GM21526 (cell line): ENCODE results near the gene DYSF.

Experiments used
- ATAC-seq: cut with Tn5 transposase; IDR thresholded peaks from one replicate; pipeline ENCODE4 v1.9.1; 2021; ENCODE audit warnings: moderate library complexity; ENCODE audit not compliant: unreplicated experiment, low FRiP score

Gene DYSF

GRCh38 chr2:71684226-71685072, 231.1 kb downstream of the DYSF start:
- no peak for ATAC-seq

DNA sequence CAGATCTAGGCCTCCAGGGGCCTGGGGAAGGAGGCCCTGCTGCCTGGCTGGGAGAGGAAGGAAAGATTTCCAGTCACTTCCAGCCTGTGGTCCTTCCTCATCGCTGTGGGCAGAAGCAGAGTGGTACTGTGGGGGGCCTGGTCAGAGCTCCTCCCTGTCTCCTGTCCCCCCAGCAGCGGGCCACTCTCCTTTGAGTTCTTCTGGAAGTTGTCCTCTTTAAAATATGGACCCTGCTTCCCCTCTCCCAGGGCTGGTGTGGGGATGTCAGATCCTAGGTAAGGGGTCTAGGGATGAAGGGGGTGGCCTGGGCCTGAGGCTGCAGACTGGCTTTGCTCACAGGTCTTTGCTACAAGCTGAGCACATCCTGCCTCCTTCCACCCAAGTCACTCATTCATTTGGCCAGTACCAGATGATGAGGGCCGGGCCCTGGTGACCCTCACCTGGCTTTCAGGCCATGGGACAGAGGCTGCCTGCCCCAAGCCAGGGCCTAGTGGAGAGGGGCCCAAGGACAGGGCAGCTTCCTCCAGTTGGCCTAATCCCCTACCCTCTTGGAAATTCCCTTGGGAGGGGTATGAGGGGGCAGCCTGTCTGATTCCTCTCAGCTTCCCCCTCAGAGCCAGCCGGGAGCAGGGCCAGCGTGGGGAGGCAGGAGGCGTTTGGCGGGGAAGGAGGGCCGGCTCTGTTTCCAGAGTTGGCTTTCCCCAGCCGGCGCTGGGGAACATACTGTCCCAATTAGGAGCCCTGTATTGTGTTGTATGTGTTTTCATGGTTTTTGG, 231.9 kb downstream of the DYSF start:
- ATAC-seq, result no peak

GRCh38 chr2:71685941-71686611, 232.7 kb downstream of the DYSF start:
- ATAC-seq, result no peak

DNA sequence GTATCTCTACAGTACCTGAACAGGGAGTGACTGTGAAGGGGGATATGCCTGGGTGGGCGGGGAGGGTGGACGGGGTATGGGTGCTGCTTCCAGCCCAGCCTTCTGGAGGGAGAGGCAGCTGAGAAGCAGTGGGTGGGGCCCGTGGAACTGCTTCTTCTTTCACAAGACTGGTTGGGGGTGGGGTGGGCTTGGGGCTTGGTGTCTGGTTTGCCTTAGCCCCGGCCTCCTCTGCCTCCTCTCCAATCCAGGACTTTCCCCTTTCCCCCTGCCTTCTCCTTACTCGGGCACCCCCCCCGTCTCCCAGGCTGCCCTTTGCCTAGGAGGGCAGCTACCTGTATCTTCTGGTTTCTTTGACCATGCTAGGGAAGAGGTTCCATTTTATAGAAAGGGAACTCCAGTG, 233.4 kb downstream of the DYSF start:
- no peak for ATAC-seq

DNA sequence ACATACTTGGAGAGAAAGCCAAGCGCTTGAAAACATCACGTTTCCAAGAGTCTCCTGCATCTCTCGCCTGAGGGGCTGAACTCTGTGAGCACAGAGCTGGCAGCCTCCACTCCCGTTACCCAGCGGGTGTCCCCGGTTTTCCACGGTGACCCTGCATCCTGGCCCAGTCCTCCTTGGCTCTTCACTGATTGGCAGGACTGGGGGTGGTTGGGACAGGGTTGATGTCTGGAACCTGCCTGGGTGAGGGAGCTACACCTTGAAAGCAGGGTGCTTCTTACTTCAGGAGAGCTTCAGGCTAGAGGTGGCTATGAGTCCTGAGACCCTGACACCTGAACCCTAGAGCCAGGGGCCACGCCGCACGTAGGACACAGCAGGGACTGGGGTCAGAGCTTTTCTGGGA, 234.1 kb downstream of the DYSF start:
- no peak for ATAC-seq

- no peak for ATAC-seq
These were observed 235.2 kb downstream of the DYSF start for GRCh38 chr2:71688530-71688929.

GRCh38 chr2:71689393-71689792, 236.0 kb downstream of the DYSF start:
- no peak for ATAC-seq

- ATAC-seq, result no peak
These were observed 236.8 kb downstream of the DYSF start for GRCh38 chr2:71689968-71690834.

DNA sequence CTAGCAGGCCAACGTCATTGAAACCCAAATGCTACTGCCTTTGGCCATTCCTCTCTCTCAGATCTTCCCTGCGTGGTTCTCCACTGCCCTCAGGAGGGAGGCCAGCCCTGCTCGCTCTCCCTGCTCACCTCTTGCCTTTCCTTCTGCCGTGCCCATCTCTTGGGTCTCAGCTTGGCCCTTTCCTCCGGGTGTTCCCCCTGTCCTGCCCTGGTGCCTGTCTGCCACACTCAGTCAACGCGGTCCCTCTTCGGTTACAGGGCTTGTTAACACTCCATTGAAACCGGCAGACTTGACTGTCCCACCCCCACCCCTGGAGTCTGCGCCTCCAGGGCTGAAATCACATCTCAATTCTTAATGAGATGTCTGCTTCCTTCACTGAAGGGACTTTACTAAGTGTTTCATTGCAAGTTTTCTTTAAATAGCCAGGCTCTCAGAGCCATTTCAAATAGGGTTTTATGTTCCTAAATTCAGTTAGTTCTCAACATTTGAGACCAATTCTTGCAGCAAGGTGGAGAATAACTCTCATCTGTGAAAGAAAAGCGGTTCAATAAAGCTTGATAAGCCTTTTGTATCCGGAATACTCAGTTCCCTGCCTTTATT, 237.6 kb downstream of the DYSF start:
- no peak for ATAC-seq

GRCh38 chr2:71691747-71692441, 238.5 kb downstream of the DYSF start:
- no peak for ATAC-seq

DNA sequence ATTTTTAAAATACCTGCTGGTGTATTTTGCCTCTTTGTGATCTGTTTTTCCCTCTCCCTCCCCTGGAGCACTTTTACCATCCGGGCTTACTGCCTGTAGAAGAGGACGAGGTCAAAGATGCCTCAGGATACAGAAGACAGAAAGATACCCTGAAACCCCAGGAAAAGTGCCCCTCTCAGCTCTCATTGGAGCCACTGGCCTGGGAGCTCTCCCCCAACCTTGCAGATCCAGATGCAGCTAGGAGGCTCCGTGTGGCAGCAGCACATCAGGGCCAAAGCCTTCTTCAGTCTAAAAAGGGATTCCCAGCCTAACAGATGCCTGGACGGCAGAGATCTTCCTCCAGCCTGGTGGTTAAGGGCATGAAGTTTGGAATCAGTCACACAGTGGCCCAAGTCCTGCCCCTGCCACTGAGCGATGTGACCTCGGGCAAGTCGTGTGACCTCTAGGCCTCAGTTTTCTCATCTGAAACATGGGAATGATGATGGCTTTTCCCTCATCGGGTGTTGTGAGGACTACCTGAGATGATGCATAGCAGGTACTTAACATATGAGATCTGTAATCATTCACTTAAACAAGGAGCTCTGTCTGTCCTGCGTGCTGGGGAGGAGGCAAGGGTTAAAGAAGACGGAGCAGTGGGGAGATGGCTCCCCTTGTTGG, 239.4 kb downstream of the DYSF start:
- no peak for ATAC-seq

GRCh38 chr2:71693286-71694270, 240.2 kb downstream of the DYSF start:
- ATAC-seq, result no peak

DNA sequence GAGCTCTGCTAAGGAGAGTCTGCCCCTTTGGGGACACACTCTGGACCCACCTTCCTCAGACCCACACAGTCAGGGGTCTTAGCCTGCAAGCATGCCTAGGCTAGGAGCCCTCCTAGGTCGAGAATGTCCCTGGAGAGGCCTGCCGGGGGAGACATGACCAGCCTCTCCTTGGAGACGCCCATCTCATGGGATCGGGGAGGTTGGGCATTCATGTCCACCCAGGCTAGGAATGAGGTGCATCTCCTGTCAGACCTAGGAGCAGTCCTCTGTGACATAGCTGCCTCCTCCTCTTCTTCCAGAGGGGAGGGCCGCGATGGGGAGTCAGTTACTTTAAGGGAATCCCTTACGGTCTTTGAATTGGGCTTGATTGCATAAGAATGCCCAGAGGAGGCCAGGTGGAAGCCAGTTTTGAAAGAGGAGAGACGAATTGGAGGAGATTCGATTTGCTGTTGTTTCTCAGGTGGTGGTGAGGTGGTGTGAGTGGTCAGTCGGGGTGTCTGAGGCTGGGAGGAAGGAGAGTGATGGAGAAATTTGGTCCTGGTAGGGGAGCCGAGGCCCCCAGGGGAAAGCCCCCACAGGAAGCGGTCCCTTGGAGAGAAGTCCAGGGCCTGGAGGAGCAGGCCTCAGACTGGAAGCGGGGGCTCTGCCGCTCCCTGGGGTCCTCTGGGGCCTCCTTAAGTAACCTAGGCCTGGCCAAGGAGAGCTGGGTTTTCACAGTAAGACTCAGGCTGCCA, 241.3 kb downstream of the DYSF start:
- no peak for ATAC-seq

DNA sequence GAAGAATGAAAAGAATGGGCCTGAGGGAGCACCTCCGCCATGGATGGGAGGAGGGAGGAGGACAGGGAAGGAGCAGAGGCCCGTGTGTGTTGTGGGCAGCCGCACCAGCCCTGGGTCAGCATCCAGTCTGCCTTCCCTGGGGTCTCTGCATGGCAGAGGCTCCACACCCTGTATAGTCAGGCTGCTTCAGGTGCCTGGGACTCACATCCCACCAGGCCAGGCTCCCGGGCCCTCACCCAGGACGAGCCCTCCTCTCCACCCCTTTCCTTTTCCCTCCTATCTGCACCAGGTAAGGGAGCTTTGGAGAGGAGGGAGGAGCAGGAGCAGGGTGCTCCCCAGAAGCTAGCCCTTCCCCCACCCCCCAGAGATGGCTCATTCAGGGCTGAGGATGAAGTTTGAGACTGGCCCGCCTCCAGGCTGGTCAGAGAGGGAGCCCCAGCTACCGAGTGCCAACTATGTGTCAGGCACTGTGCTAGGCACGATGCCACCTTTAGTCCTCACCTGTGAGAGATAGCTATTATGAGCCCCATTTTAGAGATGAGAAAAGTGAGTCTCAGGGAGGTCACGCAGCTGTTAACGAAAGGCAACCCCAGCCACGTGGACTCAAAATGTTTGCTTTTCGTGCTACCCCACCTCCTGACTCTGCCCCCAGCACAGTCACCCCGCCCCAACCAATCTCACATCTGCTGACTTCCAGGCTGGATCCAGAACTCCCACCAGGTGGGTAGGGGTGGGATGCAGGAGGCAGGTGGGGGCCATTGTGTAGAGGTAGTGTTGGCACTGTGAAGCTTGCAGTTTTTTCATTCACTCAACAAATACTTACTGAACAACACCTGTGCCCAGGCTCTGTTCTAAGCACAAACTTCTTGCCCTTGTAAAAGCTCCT, 242.1 kb downstream of the DYSF start:
- no peak for ATAC-seq

- ATAC-seq, result no peak
These were observed 243.0 kb downstream of the DYSF start for GRCh38 chr2:71696381-71696780.
